Stromal cell of bone marrow (primary cell): ENCODE data around the gene PFKFB3.
"Not testable (repeated sequence)": the region's sequence is repeated elsewhere in the genome, so short reads cannot be mapped to it uniquely, and the experiment has no call there.

Experiments used
- DNase-seq: peaks from one replicate; pipeline ENCODE4 v3.0.0-alpha.2; 2012; ENCODE audit warnings: low read depth

Gene PFKFB3

DNA sequence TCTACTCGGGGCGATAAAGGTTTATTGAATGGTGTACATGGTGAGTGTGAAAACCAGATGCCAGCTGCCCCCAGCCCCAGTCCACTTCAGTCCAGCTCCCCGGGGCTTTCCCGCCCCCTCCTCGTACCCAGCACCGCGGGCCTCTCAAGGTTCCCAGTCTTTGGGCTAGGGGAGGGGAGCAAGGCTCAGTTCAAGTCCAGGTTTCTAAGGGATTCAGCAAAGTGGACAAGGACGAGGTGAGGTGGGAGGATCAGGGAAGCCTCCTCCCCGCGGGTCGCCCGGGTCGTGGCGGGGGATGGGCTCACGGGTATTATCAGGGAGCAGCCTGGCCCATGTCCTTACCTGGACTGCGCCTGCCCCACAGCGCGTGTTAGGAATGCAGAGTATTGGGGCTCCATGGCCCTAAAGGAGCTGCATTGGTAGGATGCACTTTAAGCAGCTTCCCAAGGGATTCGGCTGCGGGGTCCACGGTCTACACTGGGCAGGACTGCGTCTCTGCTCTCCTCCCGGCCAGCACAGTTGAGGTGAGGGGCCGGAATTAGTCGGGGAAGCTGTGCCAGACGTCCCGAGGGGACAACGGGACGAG is 541 bp upstream of the PFKFB3 start:
- no peak for DNase-seq

DNA sequence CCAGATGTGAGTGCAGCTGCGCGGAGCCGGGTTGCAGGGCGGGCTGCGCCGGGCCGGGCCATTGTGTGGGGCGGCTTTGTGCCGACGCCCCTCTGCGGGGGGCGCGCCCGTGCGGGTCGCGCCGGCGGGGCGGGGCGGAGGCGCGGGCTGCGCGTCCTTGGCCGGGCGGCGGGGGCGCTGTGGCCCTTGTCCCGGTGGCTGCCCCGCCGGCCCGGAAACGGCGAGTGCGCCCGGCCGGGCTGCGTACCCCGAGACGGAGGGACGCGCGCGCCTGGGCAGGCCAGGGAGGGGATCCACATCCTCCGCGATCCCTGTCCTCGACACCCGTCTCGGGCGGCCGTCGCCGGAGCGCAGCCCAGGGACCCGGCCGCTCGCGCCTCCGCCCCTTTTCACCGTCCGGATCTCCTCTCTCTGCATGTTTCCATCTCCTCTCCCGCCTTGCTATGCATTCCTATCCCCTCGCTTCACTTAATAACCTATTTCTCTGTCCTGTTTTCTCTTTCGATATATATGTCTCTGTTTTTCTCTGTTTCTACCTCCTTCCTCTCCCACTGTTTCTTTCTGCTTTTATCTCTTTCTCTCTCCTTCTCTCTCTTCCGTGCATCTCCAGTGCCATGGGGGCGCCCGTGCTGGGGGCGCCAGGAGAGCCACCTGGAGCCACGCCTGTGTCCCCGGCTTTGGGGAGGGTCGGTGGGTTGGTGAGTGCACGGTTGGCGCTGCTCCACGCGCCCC is 765 bp downstream of the PFKFB3 start:
- no peak for DNase-seq

DNA sequence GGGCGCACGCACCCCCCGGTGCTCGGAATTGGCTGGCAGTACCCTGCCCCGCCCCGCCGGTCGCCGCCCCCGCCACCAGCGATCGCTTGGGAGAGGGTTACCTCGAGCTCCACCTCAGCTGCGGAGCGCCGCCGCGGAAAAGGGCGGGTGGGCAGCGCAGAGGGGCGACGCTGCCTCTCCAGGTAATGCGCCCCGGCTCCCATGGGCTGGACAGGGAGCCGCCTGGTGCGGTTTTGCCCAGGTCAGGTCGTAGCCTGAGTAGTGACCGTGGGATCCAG is 1.3 kb downstream of the PFKFB3 start:
- DNase-seq: no peak

DNA sequence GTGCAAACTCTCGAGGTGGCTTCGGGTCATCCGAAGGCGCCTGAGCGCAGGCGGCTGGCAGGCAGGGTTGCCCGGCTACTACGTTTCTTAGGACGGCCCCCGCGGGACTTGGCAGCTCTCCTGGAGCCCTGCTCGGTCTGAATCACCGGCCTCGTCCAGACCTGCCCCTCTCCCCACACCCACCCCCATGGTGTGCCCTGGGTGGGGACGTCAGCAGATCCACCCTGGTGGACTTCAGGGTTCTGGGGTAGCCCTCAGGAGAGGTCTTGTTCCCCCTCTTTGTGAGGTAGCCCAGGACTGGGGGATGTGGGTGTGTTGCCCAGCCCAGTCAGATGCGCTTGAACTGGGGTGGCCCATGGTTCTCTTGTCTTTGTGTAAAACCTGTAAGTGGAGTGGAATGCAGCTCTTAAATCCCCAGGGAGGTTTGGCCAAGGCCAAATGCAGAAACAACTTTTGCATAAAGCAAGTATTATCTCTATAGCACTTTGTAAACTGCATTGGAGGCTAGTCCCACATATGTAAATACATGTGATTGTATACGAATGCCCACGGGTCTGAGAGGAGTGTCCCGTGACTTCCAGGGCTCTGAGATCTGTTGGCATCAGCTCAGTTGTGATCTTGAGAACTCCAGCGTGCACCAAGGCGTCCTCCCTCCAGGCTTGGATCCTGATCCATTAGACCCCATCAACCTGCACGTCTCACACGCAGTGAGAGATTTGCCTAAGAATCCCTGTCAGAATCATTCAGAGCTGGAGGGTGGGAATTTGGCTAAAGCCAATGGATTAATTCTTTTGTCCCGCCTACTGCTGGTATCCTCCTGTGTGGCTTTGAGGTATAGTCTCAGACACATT is 1.8 kb downstream of the PFKFB3 start:
- DNase-seq: peak; percentile 53

DNA sequence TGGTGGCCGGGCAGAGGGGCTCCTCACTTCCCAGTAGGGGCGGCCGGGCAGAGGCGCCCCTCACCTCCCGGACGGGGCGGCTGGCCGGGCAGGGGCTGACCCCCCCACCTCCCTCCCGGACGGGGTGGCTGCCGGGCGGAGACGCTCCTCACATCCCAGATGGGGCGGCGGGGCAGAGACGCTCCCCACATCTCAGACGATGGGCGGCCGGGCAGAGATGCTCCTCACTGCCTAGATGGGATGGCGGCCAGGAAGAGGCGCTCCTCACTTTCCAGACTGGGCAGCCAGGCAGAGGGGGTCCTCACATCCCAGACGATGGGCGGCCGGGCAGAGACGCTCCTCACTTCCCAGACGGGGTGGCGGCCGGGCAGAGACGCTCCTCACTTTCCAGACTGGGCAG is 3.8 kb downstream of the PFKFB3 start:
- DNase-seq: not testable (repeated sequence)

DNA sequence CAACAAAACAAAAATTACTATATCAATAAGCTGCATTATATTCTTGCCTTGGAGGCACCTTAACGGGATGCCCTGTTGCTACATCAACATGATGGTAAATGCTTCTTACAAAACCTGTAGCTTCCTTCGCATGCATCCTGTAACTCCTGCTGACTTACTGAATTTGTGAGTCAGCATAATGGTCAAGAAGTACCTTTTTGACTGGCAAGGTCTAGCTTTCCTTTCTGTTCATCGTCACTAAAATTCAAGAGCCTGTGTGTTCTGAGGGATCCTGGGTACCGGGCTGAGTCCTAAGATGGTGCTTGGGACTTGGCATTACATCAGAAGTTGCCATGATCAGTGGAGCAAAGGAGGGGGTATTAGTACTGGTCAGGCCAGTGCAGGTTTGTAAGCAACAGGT is 4.9 kb downstream of the PFKFB3 start:
- DNase-seq: no peak

DNA sequence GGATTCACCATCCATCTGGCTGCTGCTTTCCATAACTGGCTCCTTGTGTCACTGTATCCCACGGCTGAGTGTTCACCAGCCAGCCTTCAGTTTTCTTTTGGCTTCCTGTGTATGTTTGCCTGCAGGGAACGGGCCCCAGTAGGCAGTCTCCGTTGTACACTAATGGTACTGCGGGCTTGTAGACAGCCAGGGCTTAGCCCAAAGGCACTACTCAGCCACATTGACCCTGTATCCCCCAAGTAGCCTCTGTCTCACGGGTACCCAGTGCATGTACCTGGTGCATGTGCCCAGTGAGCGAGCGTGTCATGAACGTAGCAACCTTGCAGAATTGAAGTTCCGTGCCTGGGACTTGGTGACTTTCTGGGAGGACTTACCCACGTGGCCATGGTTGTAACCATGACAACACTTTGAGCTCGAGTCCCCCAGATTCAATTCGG is 6.1 kb downstream of the PFKFB3 start:
- no peak for DNase-seq

DNA sequence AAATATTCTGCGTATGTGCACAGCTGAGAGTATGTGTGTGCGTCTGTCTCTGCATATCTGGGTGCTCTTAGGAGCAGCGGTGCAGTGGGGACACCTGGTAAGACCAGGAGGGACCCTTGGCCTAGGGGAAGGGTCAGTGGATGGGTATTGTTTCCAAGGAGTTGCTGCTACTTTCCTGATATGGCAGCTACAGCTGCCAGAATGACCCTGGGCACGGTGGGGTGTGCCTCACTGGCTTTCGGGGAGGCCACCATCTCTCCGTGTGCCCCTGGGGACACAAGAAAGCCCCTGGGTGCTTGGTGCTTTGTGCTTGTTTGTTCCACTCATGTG is 8.6 kb downstream of the PFKFB3 start:
- DNase-seq: no peak

DNA sequence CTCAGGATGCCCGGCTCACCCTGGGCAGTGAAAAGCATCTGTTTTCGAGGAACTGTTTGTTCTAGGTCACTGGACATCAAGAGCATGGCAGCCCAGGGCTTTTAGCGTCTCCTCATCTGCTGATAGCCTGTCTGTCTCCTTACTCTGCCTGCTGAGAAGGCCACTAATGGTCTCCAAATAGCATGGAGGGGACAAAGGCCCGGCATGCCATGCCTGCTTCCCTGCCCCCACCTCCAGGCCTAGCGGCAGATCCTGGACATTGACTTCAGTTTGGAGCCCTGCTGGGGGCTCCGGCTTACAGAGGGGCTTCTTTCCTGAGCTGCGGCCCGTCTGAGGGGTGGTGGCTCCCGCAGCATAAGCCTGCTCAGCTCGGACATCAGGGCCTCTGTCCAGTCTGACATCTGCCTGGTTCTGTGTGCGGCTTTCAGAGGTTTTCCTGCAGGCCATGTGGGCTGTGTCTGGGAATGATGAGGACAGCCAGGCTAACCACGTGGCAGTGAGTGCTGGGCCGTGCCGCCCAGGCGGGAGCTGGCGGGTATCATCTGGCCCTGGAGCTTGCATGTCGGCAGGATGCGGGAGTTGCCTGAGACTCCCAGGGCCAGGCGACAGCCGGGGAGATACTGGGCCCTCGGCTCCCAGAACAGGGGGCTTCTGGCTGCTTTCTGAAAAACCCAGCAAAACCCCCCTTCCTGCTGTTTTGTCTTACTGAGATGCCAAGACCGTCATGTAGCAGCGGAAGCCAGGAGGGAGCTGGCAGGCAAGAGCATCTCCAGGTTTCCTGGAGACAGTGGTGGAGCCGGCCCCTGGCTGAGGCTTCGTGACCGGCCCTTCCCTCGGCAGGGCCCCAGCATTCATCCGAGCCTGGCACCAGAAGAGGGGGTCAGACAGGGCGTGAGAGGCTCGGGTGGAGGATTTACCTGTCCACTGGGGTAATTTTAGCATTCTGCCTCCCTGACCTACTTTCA is 9.2 kb downstream of the PFKFB3 start:
- DNase-seq: no peak

DNA sequence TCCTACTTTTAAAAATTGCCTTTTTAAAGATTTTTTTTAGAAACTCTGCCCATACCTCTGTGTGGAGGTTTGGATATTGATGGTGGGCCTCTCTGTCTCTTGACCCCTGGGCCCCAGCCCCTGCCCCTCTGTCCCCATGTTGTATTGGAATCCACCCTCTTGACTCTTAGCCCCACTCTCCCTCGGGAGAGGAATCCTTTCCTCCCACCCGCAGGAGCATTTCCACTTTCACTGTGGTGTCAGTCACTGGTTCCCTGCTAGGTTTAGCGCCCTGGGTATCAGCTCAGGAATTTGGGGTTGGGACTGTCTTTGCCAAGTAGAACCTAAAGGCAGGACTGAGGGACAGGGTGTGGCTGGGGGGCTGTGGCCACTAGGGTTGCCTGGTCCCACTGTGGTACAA is 10.1 kb downstream of the PFKFB3 start:
- DNase-seq: no peak

DNA sequence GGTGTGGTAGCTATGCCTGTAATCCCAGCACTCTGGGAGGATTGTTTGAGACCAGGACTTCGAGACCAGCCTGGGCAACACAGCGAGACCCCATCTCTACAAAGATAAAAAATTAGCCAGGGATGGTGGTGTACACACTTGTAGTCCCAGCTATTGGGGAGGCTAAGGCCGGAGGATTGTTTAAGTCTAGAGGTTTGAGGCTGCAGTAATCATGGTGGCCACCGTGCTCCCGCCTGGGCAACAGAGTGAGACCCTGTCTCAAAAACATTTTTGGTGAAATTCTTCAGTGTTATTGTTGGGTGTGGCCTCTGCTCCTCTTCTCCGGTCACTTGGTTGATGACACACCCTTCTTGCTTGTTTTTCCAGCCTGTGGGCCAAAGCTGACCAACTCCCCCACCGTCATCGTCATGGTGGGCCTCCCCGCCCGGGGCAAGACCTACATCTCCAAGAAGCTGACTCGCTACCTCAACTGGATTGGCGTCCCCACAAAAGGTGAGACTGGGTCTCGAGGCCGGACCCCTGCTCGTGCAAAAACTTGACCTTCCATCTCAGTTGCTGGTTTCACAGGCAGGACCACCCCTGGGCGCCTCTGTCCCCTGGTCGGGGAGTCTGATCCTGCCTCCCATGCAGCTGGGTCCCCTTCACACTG is 10.6 kb downstream of the PFKFB3 start:
- DNase-seq: no peak

DNA sequence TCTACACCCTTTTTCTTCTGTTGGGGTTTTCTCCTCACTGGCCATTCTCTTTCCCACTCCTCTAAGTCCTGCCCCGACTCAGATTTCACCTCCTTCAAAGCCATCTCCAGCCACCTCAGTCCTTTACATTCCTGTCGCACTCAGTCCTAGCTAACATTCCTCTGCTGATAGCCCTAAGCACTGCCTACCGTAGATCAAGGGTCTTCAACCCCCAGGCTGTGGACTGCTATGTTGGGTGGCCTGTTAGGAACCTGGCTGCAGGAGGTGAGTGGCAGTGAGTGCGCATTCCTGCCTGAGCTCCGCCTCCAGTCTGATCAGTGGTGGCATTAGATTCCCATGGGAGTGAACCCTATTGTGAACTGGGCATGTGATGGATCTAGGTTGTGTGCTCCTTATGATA is 11.2 kb downstream of the PFKFB3 start:
- DNase-seq: no peak

DNA sequence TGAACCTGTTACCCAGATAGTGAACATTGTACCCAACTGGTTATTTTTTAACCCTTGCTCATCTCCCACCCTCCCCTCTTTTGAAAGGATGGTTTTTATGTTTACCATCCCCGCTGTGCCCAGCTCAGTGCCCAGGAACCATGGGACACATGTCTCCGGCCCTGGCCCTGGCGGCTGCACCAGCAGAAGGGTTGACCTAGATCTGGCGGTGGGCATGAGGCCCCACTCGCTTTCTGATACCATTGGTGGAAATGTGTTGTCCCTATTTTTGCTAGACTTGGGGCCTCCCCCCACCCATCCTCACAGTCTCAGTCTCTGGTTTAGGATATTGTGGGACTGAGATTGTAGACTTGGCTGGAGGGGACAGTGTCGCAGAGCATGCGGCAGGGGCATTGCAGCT is 11.9 kb downstream of the PFKFB3 start:
- DNase-seq: no peak

DNA sequence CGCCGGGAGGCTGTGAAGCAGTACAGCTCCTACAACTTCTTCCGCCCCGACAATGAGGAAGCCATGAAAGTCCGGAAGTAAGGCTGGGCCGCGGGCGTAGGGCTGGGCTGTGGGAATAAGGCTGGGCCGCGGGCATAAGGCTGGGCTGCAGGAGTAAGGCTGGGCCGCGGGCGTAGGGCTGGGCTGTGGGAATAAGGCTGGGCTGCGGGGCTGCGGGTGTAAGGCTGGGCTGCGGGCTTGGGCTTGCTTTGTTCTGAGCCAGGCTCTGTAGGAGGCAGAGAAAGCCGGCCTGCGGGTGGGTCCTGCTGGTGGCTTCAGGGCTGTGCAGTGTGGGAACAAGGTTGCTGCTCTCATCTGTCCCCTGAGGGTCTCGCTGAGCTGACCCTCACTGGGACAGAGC is 12.5 kb downstream of the PFKFB3 start:
- DNase-seq: no peak

DNA sequence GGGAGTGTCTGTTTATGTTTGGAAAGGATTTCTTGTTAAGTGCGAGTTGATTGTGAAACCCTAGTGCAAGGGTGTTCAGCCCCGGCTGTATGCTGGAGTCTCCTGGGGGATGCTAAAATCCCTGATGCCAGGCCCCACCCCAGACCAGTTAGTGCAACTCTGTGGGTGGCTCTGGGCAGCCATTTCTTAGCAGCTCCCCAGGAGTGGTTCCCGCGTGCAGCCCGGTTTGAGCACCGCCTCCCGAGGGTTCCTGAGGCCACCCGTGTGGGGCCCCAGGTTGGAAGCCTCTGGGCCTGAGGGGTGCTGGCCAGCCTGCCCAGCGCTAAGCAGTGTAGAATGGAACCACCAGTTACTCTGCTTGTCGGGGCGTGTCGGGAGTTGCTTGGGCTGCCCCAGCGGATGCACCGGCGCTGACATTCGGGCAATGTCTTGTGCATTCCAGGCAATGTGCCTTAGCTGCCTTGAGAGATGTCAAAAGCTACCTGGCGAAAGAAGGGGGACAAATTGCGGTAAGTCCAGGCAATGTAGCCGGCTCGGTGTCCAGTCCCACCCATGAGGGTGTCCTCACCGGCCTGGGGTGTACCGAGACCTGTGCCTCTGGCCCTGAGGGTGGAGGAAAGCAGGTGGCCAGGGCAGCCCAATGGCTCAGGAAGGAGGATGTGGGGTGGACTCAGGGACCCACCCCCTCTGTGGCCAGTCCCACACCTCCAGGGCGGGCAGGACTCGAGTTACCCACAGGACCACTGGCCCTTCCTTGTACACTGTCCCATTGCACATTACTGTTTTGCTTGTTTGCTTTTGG is 13.2 kb downstream of the PFKFB3 start:
- no peak for DNase-seq

DNA sequence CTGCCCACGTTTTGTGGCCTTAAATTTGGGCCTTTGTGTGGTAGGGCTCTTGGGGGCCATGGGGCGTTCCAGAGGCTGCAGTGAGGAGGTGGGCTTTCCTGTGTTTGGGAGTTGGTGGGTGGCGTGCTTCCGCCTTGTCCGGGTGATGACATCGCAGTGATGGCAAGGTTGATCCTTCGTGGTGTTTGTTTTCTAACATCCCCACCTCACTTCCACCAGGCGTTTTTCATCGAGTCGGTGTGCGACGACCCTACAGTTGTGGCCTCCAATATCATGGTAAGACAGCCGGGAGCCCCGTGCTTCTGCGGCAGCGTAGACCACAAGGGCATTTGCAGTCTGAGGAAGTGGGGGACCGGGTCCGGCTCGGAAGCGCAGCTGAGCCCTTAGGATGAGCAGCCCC is 14.2 kb downstream of the PFKFB3 start:
- no peak for DNase-seq

DNA sequence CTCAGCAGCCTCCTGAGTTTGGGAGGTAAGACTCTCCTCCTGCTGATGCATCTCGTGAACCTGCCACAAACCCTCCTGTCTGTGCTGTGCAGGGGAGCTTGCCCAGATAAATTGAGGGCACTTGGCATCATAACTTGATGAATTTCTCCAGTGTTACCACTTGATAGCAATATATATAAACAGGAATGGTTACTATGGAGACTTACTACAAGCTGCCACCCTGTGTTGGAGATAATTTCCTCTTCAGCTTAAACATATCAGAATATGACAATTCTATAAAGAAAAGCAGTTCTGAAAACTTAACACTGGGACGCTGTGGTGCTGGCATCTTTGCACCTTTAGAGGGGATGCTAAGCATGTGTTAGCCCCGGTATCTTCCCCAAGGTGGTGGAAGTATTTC is 14.9 kb downstream of the PFKFB3 start:
- DNase-seq: no peak

DNA sequence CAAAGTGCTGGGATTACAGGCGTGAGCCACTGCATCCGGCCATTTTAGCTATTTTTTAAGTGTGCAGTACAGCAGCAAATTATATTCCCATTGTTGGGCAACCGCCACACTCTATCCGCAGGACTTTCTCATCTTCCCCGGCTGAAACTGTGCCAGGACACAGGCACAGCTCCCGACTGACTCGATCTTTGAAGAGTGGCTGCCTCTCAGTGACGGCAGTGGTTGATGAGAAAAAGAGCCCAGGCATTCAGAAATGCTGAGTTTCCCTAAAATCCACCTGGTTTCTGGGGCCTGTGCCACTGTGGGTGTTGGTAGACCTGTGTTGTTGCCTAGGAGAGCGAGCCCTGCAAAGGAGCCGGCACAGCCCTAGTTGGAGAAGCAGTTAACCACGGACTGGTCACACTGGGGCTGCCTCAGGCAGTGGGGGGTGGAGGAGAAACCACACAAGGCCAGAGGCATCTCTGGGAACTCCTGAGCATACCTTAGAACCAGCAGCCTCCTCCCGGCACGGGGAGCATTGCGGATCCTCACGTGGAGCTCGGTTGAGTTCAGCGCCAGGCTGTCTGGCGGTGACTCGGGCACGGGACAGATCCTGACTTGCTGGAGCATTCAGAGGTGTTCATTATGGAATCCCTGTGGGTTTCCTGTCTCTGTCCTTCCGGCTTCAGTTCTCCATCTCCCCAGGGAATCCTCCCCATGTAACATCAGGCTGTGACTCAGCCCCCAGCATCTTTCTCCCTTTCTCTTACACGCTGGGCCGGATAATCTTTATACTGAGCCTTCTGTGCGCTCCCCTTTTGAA is 16.2 kb downstream of the PFKFB3 start:
- DNase-seq: no peak

DNA sequence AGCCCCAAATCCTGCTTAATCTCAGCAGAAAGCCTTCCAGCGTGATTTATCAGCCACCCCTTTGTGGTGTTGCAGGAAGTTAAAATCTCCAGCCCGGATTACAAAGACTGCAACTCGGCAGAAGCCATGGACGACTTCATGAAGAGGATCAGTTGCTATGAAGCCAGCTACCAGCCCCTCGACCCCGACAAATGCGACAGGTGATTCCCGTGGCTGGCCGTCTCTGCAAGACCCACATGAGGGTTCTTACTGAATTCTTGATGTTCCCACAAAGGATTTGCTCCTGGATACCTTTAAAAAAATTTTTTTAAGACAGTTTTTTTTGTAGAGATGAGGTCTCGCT is 16.7 kb downstream of the PFKFB3 start:
- no peak for DNase-seq
